ENCODE data around the gene GPC3.
"Not testable (repeated sequence)": the region's sequence is repeated elsewhere in the genome, so short reads cannot be mapped to it uniquely, and the experiment has no call there.

GPC3 gene

GRCh38 chrX:133555782-133556458 is 429.5 kb downstream of the GPC3 start:
- no peak for DNase-seq (ENCODE audit: low read depth in 2 of 2)

DNA sequence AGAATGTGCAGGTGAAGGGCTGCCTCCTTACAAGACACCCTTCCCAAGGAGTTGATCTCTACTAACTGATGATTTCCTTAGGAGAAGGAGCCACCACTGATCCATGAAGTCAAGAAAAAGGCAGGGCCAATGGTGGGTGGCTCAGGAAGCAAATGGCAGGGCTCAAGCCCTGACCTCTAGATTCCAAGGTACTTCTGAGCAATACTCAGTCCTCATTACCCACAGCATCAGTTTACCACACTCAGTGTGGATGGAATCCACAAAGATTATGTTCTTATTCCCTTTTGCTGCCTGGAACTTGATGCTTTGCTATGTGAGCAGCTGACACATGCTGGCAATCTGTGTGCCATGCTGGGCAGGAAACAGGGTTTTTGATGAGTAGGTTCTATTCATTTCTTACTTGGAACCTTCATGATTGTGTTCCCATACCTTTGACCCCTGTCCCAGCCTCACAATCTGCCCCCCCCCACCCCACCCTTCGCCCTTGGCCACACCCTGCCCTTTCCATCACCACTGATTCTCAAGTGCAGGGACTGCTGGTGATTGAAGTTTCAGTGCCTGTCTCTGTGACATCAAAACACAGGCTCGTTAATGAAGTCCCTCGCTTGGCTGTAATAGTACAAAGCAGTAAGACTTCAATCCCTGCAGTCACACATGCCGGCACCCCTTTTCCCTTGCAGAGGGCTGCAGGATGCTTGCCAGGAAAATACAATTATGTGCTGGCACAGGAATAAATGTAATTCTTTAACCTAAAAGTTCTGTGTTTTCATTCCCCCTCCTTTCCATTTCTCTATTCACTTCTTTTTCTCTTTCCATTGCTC is 434.5 kb downstream of the GPC3 start:
- DNase-seq (ENCODE audit: low read depth in 2 of 2): no peak

DNA sequence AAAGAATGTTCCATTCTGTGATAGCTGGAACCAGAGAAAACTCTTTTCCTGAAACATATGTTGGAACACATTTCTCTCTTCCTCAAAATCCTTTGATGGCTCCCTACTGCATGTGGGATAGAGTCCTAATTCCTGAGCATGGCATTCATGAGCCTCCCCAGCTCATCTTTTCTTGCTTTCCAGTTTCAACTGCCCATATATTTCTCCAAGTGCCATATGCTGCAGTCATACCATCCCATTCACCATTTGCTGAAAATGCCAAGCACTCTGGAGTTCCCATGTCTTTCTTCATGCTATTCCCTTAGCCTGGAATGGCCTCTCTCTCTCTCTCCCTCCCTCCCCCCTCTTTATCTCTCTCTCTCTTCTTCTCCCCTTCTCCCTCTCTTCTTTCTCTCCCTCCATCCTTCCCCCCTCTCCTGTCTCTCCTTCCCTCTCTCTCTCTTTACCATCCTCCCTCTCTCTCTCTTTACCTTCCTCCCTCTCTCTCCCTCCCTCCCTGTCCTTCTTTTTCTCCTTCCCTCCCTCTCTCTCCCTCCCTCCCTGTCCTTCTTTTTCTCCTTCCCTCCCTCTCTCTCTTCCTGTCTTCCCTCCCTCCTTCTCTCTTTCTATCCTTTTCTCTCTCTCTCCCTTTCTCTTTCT is 436.0 kb downstream of the GPC3 start:
- DNase-seq (ENCODE audit: low read depth in 2 of 2): no peak

DNA sequence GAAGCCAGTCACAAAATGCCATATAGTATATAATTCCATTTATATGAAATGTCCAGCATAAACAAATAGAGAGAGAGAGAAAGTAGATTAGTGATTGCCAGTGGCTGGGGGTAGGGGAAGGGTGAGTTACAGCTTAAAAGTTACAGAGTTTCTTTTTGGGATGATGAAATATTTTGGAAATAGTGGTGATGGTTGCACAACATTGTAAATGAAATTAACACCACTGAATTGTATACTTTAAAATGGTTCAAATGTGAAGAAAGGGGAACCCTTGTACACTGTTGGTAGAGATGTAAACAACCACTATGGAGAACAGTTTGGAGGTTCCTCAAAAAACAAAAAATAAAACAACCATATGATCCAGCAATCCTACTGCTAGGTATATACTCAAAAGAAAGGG is 439.0 kb downstream of the GPC3 start:
- DNase-seq (ENCODE audit: low read depth in 2 of 2): no peak

GRCh38 chrX:133544778-133545177 is 440.6 kb downstream of the GPC3 start:
- DNase-seq (ENCODE audit: low read depth in 2 of 2): no peak

GRCh38 chrX:133544115-133544514 is 441.3 kb downstream of the GPC3 start:
- DNase-seq (ENCODE audit: low read depth in 2 of 2): no peak

DNA sequence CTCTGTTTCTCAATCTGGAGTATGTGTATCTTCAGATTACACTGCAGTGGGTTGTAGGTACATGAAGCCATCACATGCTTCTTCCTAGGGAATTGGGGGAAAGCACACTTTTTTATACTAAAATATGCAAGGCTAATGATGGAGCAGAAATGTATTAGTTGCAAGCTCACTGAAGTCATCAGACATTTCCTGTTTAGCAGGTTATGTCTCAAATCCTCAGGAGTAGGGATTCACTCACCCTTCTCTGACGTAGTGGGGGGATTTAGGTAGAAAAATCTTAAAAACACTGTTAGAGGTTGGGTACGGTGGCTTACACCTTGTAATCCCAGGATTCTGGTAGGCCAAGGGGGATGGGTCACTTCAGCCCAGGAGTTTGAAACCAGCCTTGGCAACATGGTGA is 441.7 kb downstream of the GPC3 start:
- DNase-seq (ENCODE audit: low read depth in 2 of 2): no peak

GRCh38 chrX:133542476-133542875 is 442.9 kb downstream of the GPC3 start:
- DNase-seq (ENCODE audit: low read depth in 2 of 2): no peak

DNA sequence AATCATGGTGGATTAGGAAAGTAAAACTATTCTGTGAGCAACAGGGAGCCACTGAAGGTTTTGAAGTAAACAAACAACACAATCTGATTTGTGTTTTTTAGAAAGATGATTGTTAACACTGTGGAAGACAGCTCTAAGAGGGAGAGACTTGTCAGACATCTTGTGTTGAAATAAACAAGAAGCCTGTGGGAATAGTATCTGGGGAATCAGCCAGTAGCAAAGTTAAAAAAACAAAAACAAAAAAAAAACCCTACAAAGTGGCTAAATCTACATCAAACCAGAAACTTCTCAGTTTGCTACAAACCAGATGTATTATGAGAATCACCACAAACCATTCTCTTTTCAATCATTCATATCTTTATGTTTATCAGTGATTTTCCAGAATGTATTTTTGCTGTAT is 444.4 kb downstream of the GPC3 start:
- no peak for DNase-seq (ENCODE audit: low read depth in 2 of 2)

DNA sequence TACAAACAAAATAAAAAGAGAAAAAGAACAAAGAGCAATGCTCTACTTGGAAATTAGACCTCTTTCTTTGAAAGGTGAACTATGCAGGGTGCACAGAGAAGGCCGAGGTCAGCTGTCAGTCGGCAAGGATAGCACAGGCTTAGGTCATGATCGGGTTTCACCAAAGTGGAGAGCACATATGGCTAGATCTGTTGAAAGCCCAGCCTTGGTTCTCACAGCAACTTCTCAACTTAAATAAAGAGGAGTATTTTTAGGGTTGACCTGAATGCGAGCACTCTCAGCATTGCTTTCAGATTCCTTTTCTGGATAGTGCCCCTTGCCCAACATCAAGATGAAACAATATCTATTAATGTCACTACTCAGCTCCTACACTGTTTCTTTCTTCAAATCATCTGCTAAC is 447.2 kb downstream of the GPC3 start:
- no peak for DNase-seq (ENCODE audit: low read depth in 2 of 2)

DNA sequence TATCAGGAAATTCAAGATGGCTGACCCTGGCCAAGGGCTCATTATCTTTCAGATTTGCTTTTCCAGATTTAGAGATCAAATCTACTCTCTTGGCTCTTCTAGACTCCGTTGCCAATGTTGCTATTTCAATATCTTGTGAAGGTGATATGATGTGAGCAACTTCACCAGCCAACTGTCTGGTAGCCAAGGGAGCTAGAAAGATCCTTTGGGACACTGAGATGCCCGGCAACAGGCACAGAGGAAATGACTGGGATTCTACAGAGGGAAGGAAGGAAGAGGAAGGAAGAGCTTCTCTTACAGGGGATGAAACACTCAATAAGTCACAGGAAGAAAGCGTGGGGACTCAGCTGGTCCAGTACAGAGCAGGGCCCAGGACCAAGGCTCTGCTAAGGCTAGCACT is 448.3 kb downstream of the GPC3 start:
- DNase-seq (ENCODE audit: low read depth in 2 of 2): no peak

DNA sequence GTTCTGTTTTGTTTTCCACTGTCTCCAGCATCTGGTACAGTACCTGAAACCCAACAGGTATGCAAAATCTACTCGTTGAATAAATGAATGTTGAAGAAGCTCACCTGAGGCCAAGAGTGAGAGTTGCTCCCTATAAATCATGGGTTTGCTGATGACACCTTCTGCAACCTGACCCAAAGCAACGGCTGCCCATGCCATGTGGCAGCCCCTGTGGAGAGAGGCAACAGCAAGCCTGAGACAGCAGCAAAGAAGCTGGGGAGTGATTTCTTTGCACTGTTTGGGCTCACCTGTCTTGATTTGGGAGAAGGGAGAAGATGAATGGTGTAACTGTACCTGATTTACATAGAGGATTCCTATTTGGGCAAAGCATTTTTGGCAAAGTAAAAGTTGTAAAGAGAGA is 450.3 kb downstream of the GPC3 start:
- DNase-seq (ENCODE audit: low read depth in 2 of 2): no peak

DNA sequence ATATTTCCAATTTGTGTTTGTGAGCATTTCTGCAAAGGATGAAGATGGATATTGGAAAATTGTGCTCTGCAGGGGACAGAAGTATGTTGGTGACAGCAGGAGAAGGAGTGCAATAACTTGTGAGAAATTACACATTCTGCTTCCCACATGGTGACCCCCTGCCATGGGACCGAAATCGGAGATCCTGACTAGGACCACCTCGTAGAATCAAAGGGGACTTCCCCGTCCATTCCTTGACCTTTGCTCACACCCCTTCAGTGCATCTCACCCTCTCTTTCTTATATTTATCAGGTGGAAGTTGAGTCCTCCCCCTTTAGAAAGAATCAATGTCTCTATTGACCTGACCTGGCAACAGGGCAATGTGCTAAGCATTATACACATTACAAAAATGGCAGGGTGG is 451.2 kb downstream of the GPC3 start:
- no peak for DNase-seq (ENCODE audit: low read depth in 2 of 2)

DNA sequence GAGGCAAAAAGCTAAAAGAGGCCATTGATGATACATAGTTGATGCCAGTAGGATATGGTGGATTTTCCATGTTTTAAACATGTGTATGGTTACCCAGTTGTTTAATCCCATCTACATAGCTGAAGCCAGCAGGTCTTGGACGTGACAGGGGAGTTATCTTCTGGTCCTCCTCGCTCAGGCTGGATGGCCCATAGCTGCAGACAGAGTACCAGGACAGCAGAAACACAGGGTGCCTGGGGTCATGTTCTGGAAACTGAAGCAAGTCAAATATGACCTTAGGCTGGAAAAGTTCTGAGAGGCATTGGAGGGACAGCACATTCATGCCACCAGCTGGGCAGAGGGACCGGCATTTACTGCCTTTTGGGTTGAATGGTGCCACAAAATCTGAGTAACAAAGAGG is 452.1 kb downstream of the GPC3 start:
- DNase-seq (ENCODE audit: low read depth in 2 of 2): no peak

GRCh38 chrX:133530960-133531359 is 454.4 kb downstream of the GPC3 start:
- no peak for DNase-seq (ENCODE audit: low read depth in 2 of 2)

- DNase-seq (ENCODE audit: low read depth in 2 of 2): no peak
Observed at GRCh38 chrX:133529578-133529977, 455.8 kb downstream of the GPC3 start.

GRCh38 chrX:133527825-133528224 is 457.6 kb downstream of the GPC3 start:
- DNase-seq (ENCODE audit: low read depth in 2 of 2): no peak

- no peak for DNase-seq (ENCODE audit: low read depth in 2 of 2)
Observed at GRCh38 chrX:133527415-133527814, 458.0 kb downstream of the GPC3 start.

- DNase-seq (ENCODE audit: low read depth in 2 of 2): not testable (repeated sequence)
Observed at GRCh38 chrX:133526773-133527172, 458.6 kb downstream of the GPC3 start.

GRCh38 chrX:133523526-133523925 is 461.9 kb downstream of the GPC3 start:
- no peak for DNase-seq (ENCODE audit: low read depth in 2 of 2)

DNA sequence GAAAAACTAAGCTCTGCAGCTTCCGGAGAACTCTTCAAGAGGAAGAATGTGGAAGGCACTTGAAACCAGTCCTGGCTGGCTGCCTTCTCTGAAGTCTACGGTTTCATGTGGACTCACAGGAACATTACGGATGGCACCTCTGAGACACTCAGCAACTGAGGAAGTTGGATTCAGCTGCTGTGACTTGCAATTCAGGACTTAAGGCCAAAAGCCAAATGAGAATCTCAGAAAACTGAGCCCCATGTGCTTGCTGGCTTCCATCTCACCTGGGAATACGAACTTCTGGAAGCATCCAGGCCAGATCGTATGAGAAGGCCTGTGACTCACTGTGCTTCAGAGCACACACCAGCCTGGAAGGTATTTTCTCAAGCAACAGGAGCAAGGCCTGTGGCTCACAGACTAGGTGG is 462.3 kb downstream of the GPC3 start:
- DNase-seq (ENCODE audit: low read depth in 2 of 2): no peak

GRCh38 chrX:133516686-133517085 is 468.7 kb downstream of the GPC3 start:
- DNase-seq (ENCODE audit: low read depth in 2 of 2): no peak

GRCh38 chrX:133514486-133514885 is 470.9 kb downstream of the GPC3 start:
- DNase-seq (ENCODE audit: low read depth in 2 of 2): no peak
